K562 (cell line): ENCODE measurements around the gene SLFNL1. TPM values are rescaled to one million over a fixed set of nuclear protein-coding genes. Genes with fewer than 3 reads are reported as not detected.

Experiments
- ATAC-seq: fragments of 200-7000 bp; cut with Tn5 transposase; 3 replicates; pipeline ENCODE4 v1.9.1; 2020; ENCODE audit warnings: moderate library complexity
- BruUV-seq: library from RNA; stranded (reverse); fragments of 400-500 nt; replicated peaks from 2 replicates; lab custom pipeline; 2021; lab: Mats Ljungman, UMichigan
- CTCF ChIA-PET: fragments of 300-600 bp; formaldehyde crosslinking; extraction: SDS; loops from one replicate; lab custom pipeline; 2021; ENCODE audit warnings: low intra/inter-chr PET ratio; lab: Yijun Ruan, JAX
- POLR2A ChIA-PET: fragments of 300-600, 350-650 bp; sonication (Branson Sonifier 250); formaldehyde crosslinking; extraction: SDS; loops from one replicate; lab custom pipeline; 2021; ENCODE audit warnings: antibody characterized with exemption, inconsistent platforms; lab: Yijun Ruan, JAX
- DNase-seq, 4 experiments: peaks; one replicate each; pipeline versions ENCODE4 v3.0.0 to v3.0.0-alpha.2; 2011 to 2018; ENCODE audit warnings: low spot score in 3 of 4, mixed read lengths in 3 of 4; ENCODE audit errors: extremely low read depth in 1 of 4
- FAIRE-seq: peaks from 2 replicates; lab custom pipeline; 2011; peaks lifted over from hg19 to GRCh38; lab: Jason Lieb, UNC
- H2AFZ ChIP-seq: 2 replicates; pipeline ENCODE4 v1.6.0; 2011; ENCODE audit warnings: low read depth, low read length, control low read depth, inconsistent platforms
- H3K27ac ChIP-seq: fragments of 200-600 bp; 3 replicates; pipeline ENCODE4 v1.8.0; 2011; ENCODE audit warnings: low read depth, mild to moderate bottlenecking, control low read depth, inconsistent platforms, low read length, moderate library complexity, mixed read lengths; ENCODE audit errors: extremely low read depth
- H3K27me3 ChIP-seq, 2 experiments: fragments of 300-600 bp in 1 of 2; 2 replicates in 1 of 2; 3 replicates in 1 of 2; pipeline versions ENCODE4 v1.6.0 to v1.8.0; 2011; ENCODE audit warnings: inconsistent platforms in 2 of 2, low read length in 2 of 2, mild to moderate bottlenecking in 1 of 2, mixed read lengths in 1 of 2, moderate library complexity in 1 of 2; ENCODE audit not compliant: control insufficient read depth in 2 of 2, insufficient read depth in 2 of 2
- H3K36me3 ChIP-seq: fragments of 300-600 bp; 3 replicates; pipeline ENCODE4 v1.8.0; 2011; ENCODE audit warnings: mild to moderate bottlenecking, low read length, inconsistent platforms; ENCODE audit not compliant: control insufficient read depth, insufficient read depth
- H3K4me1 ChIP-seq, 2 experiments: fragments of 200-600 bp in 1 of 2; replicated peaks in 1 of 2; 2 replicates in 1 of 2; 3 replicates in 1 of 2; pipeline versions ENCODE4 v1.5.1 to v1.8.0; 2011; ENCODE audit warnings: inconsistent platforms in 2 of 2, low read length in 2 of 2, mild to moderate bottlenecking in 1 of 2, mixed read lengths in 1 of 2, moderate library complexity in 1 of 2; ENCODE audit not compliant: control insufficient read depth in 2 of 2, insufficient read depth in 2 of 2
- H3K4me2 ChIP-seq: 2 replicates; pipeline ENCODE4 v1.6.1; 2011; ENCODE audit warnings: low read length, control low read depth, inconsistent platforms, mixed read lengths; ENCODE audit not compliant: insufficient read depth
- H3K4me3 ChIP-seq: fragments of 200-600 bp; sonication (generic), shearing (Covaris generic); 2 replicates; pipeline ENCODE4 v1.5.1; 2016; ENCODE audit warnings: control low read depth, inconsistent platforms
- H3K79me2 ChIP-seq: fragments of 200-600 bp; 3 replicates; pipeline ENCODE4 v1.8.0; 2011; ENCODE audit warnings: low read length, inconsistent platforms; ENCODE audit not compliant: control insufficient read depth, insufficient read depth
- H3K9ac ChIP-seq, 2 experiments: 2 replicates each; pipeline versions ENCODE4 v1.6.0 to v1.6.1; 2011; ENCODE audit warnings: low read depth in 2 of 2, low read length in 2 of 2, control low read depth in 1 of 2, inconsistent platforms in 1 of 2, mild to moderate bottlenecking in 1 of 2, mixed read lengths in 1 of 2; ENCODE audit not compliant: insufficient read depth in 1 of 2
- H3K9me1 ChIP-seq: one replicate; pipeline ENCODE4 v1.6.0; 2011; ENCODE audit warnings: inconsistent platforms, mild to moderate bottlenecking, low read length, moderate library complexity; ENCODE audit not compliant: control insufficient read depth, insufficient read depth
- H3K9me3 ChIP-seq: replicated peaks from 2 replicates; pipeline ENCODE4 v1.5.1; 2011; ENCODE audit warnings: low read depth, low read length, inconsistent platforms; ENCODE audit not compliant: control insufficient read depth, insufficient read depth
- H4K20me1 ChIP-seq: replicated peaks from 2 replicates; pipeline ENCODE4 v1.6.1; 2011; ENCODE audit warnings: low read length, inconsistent platforms, mixed read lengths; ENCODE audit not compliant: control insufficient read depth, insufficient read depth
- FOXK2 ChIP-seq, 2 experiments: fragments of 450-650 bp; IDR thresholded peaks in 1 of 2; conservative IDR thresholded peaks in 1 of 2; 2 replicates each; pipeline ENCODE4 v1.6.1; 2016; ENCODE audit warnings: low read depth in 2 of 2, mild to moderate bottlenecking in 1 of 2
- NUFIP1 ChIP-seq: fragments of 450-650 bp; IDR thresholded peaks from 2 replicates; pipeline ENCODE4 v1.6.1; 2018; ENCODE audit not compliant: partially characterized antibody
- POLR2A ChIP-seq: fragments of 450-650 bp; conservative IDR thresholded peaks from 2 replicates; pipeline ENCODE4 v1.6.1; 2016
- POLR2AphosphoS5 ChIP-seq: IDR thresholded peaks from 2 replicates; pipeline ENCODE4 v1.6.1; 2011; ENCODE audit warnings: mild to moderate bottlenecking, low read depth, low read length, moderate library complexity; ENCODE audit not compliant: control insufficient read depth, insufficient read depth
- POLR2B ChIP-seq: fragments of 450-650 bp; IDR thresholded peaks from 2 replicates; pipeline ENCODE4 v1.6.1; 2018; ENCODE audit warnings: low read depth; ENCODE audit not compliant: partially characterized antibody
- SMARCB1 ChIP-seq: IDR thresholded peaks from 2 replicates; pipeline ENCODE4 v1.6.1; 2011; ENCODE audit warnings: improper control_type of control experiment, low read depth; ENCODE audit not compliant: insufficient read length
- USF1 ChIP-seq: sonication (generic); formaldehyde crosslinking; IDR thresholded peaks from 2 replicates; pipeline ENCODE4 v1.9.0; 2022; ENCODE audit warnings: mild to moderate bottlenecking, missing genetic modification reagents
- YY1 ChIP-seq, 3 experiments: IDR thresholded peaks; 2 replicates each; pipeline ENCODE4 v1.6.1; 2011; ENCODE audit warnings: low read length in 2 of 3, mild to moderate bottlenecking in 2 of 3, moderate library complexity in 2 of 3, borderline replicate concordance in 1 of 3, control low read depth in 1 of 3, low read depth in 1 of 3; ENCODE audit not compliant: insufficient read depth in 3 of 3, insufficient replicate concordance in 2 of 3, control insufficient read depth in 1 of 3, insufficient read length in 1 of 3; ENCODE audit errors: extremely low read depth in 1 of 3
- ZNF282 ChIP-seq: sonication (generic); formaldehyde crosslinking; IDR thresholded peaks from 2 replicates; pipeline ENCODE4 v1.8.1; 2023; ENCODE audit warnings: missing genetic modification reagents
- ZNF830 ChIP-seq: fragments of 250-450 bp; sonication (Bioruptor Pico); IDR thresholded peaks from 2 replicates; pipeline ENCODE4 v1.5.0; 2021; ENCODE audit warnings: mild to moderate bottlenecking
- WGBS: fragments of 100-300 bp; shearing (Covaris generic); methylation state at CpG from one replicate; pipeline ENCODE4 v1.1.6; 2016; ENCODE audit warnings: low coverage, mixed read lengths; ENCODE audit not compliant: insufficient coverage; ENCODE audit errors: missing lambda C conversion rate; 5-methylcytosine and 5-hydroxymethylcytosine counted together
- in situ Hi-C: fragments of 300-500 bp; cut with MboI; formaldehyde crosslinking; loops from 4 replicates; pipeline ENCODE4 v1.15.0; 2018; ENCODE audit warnings: inconsistent platforms, mixed read lengths
- intact Hi-C: fragments of 100-400 bp; cut with micrococcal nuclease; formaldehyde crosslinking; loops from 2 replicates; pipeline ENCODE4 v1.14.2; 2022
- polyA plus RNA-seq, 8 experiments: library from polyadenylated mRNA; depleted of rRNA in 4 of 8; stranded (reverse) in 5 of 8; unstranded in 3 of 8; fragments of >200 nt; fragmentation: Nextera tagmentation in 2 of 8; fragmentation: Illumina TruSeq in 1 of 8; extraction: Ambion mirVana in 2 of 8; extraction: Trizol in 1 of 8; gene quantifications; 2 replicates each; pipeline versions ENCODE4 v1.2.1 to v1.2.3, GENCODE V29; 2011 to 2014; ENCODE audit warnings: inconsistent platforms in 1 of 8, missing spikeins in 1 of 8
- total RNA-seq, 7 experiments: library from RNA; depleted of rRNA in 6 of 7; stranded (reverse); fragments of >200 nt in 6 of 7; fragmentation: Illumina TruSeq in 2 of 7; extraction: Trizol in 2 of 7; gene quantifications; 2 replicates each; pipeline versions ENCODE4 v1.2.1 to v1.2.3, GENCODE V29; 2011 to 2021; ENCODE audit warnings: low replicate concordance in 1 of 7

The SLFNL1 gene
- total and polyA plus RNA-seq, 9 of the 15 experiments (the other 6 are each of a cell fraction or from before 2014, with no cell fraction given), result 0.05 to 0.14 (median 0.06) TPM; not detected in 5

- TF ChIP-seq NUFIP1 (no peak), SMARCB1 (no peak), YY1 (IDR thresholded peaks at IDR 0.05; ENCODE audit: borderline replicate concordance in 1 of 3, control insufficient read depth in 1 of 3, extremely low read depth in 1 of 3, insufficient read depth in 3 of 3, insufficient read length in 1 of 3, insufficient replicate concordance in 2 of 3, low read depth in 1 of 3, low read length in 2 of 3) (no peak), FOXK2 (conservative IDR thresholded peaks at IDR 0.05 in 1 of 2, IDR thresholded peaks at IDR 0.05 in 1 of 2; ENCODE audit: low read depth in 2 of 2) (no peak)
- TF ChIP-seq, all 486 proteins: peak for 0
These were observed 899 bp upstream of the SLFNL1 start (continued) for GRCh38 chr1:41022424-41022823.

GRCh38 chr1:41020654-41021053 lies 871 bp downstream of the SLFNL1 start:
- Histone ChIP-seq H3K27ac (no peak overlapping the region), H3K79me2 (no peaks in the 10 kb centered on the region), H2AFZ (no peak overlapping the region), H3K9me3 (no peaks in the 10 kb centered on the region), H3K4me3 (no peak overlapping the region), H3K9me1 (peaks cover 10% of the 10 kb centered on the region), H3K4me1 (peaks cover 0 to 25% of the 10 kb centered on the region in 2 experiments; a peak in 2 of 5 replicates), H3K36me3 (peaks cover 44% of the 10 kb centered on the region; the same call in 1 of the 3 replicates), H3K9ac (peak overlapping the region in 1 of 2 experiments; percentile 71; a peak in 2 of 4 replicates), H4K20me1 (peaks cover 5% of the 10 kb centered on the region; the same call in 1 of the 2 replicates), H3K4me2 (no peak overlapping the region), H3K27me3 (no peaks in the 10 kb centered on the region)
- in situ Hi-C loops, result no loop called here
- intact Hi-C loops, result no loop called here
- POLR2A ChIA-PET, result interaction anchor here (0.6 to 2.3 kb wide), 7 partner anchors 8 to 628 kb away, joined by 3 to 9 read pairs (median 3); no protein-coding TSS in a partner anchor
- FAIRE-seq (no peak), DNase-seq (no peak), ATAC-seq (no peak)
- no TSS peak for BruUV-seq
- CTCF ChIA-PET, result no interaction called here
- 68% methylated on average over 3 of the region's 3 CpGs for WGBS
- TF ChIP-seq POLR2B (peak; percentile 6), ZNF282 (no peak), USF1 (0 out of 2 replicates have a peak, but pooled peaks have one; percentile 16), POLR2AphosphoS5 (peak; percentile 27; the same call in 1 of the 2 replicates), ZNF830 (no peak), POLR2A (peak; percentile 7; the same call in 1 of the 2 replicates)
